HEK293 (cell line): ENCODE measurements around the gene CDH5.

Source experiments
- CTCF ChIA-PET: fragments of 350-600 bp; formaldehyde crosslinking; extraction: SDS; loops from one replicate; lab custom pipeline; 2021; ENCODE audit warnings: antibody characterized with exemption; lab: Yijun Ruan, JAX
- POLR2A ChIA-PET: fragments of 300-600 bp; formaldehyde crosslinking; extraction: SDS; loops from one replicate; lab custom pipeline; 2020; ENCODE audit warnings: antibody characterized with exemption, inconsistent platforms; lab: Yijun Ruan, JAX
- H3K27ac ChIP-seq: fragments of 200-500 bp; sonication (Bioruptor generic); 2 replicates; pipeline ENCODE4 v1.5.1; 2014; ENCODE audit warnings: low read depth, low read length, control low read depth, inconsistent platforms; ENCODE audit errors: extremely low read depth
- H3K36me3 ChIP-seq, 2 experiments: fragments of 200-500 bp in 1 of 2; sonication (Bioruptor generic) in 1 of 2; 1 replicate in 1 of 2; 2 replicates in 1 of 2; pipeline ENCODE4 v1.5.1; 2014 to 2017; ENCODE audit warnings: inconsistent platforms in 2 of 2, low read length in 2 of 2; ENCODE audit not compliant: control insufficient read depth in 2 of 2, insufficient read depth in 1 of 2
- H3K4me1 ChIP-seq: fragments of 200-500 bp; sonication (Bioruptor generic); 2 replicates; pipeline ENCODE4 v1.5.1; 2014; ENCODE audit warnings: mild to moderate bottlenecking, low read length, inconsistent platforms; ENCODE audit not compliant: control insufficient read depth, insufficient read depth
- H3K4me3 ChIP-seq: 2 replicates; pipeline ENCODE4 v1.5.1; 2011; ENCODE audit warnings: low read depth, mild to moderate bottlenecking, control low read depth, low read length, moderate library complexity
- H3K9me3 ChIP-seq: fragments of 200-500 bp; sonication (Bioruptor generic); 2 replicates; pipeline ENCODE4 v1.5.1; 2014; ENCODE audit warnings: low read depth, low read length, inconsistent platforms; ENCODE audit not compliant: control insufficient read depth, insufficient read depth
- ATF2 ChIP-seq: fragments of 450-650 bp; formaldehyde crosslinking; IDR thresholded peaks from 2 replicates; pipeline ENCODE4 v1.5.1; 2016; ENCODE audit warnings: missing biosample characterization, missing genetic modification characterization, low read depth
- GLIS1 ChIP-seq: fragments of 450-650 bp; formaldehyde crosslinking; IDR thresholded peaks from 2 replicates; pipeline ENCODE4 v1.5.1; 2016; ENCODE audit warnings: missing biosample characterization, missing genetic modification characterization
- HOXD13 ChIP-seq: sonication (generic); formaldehyde crosslinking; IDR thresholded peaks from 2 replicates; pipeline ENCODE4 v1.8.0; 2022; ENCODE audit warnings: missing genetic modification reagents, borderline replicate concordance
- KLF8 ChIP-seq: fragments of 450-650 bp; formaldehyde crosslinking; IDR thresholded peaks from 2 replicates; pipeline ENCODE4 v1.5.1; 2016; ENCODE audit warnings: missing biosample characterization, missing genetic modification characterization
- OVOL3 ChIP-seq: fragments of 450-650 bp; formaldehyde crosslinking; IDR thresholded peaks from 2 replicates; pipeline ENCODE4 v1.5.1; 2016; ENCODE audit warnings: missing biosample characterization, missing genetic modification characterization
- PRDM10 ChIP-seq: fragments of 450-650 bp; formaldehyde crosslinking; IDR thresholded peaks from 2 replicates; pipeline ENCODE4 v1.5.1; 2016; ENCODE audit warnings: missing biosample characterization, missing genetic modification characterization
- SP2 ChIP-seq: fragments of 450-650 bp; formaldehyde crosslinking; IDR thresholded peaks from 2 replicates; pipeline ENCODE4 v1.5.1; 2016; ENCODE audit warnings: missing biosample characterization, missing genetic modification characterization
- ZBTB11 ChIP-seq: fragments of 450-650 bp; formaldehyde crosslinking; conservative IDR thresholded peaks from 2 replicates; pipeline ENCODE4 v1.5.1; 2016; ENCODE audit warnings: low read depth, missing biosample characterization, missing genetic modification characterization
- ZBTB44 ChIP-seq: fragments of 450-650 bp; IDR thresholded peaks from 2 replicates; pipeline ENCODE4 v1.5.1; 2018; ENCODE audit warnings: missing biosample characterization, mild to moderate bottlenecking, missing genetic modification characterization
- ZNF248 ChIP-seq: fragments of 450-650 bp; formaldehyde crosslinking; IDR thresholded peaks from 2 replicates; pipeline ENCODE4 v1.5.1; 2017; ENCODE audit warnings: missing biosample characterization, missing genetic modification characterization
- ZNF350 ChIP-seq: fragments of 450-650 bp; formaldehyde crosslinking; IDR thresholded peaks from 2 replicates; pipeline ENCODE4 v1.5.0; 2017; ENCODE audit warnings: missing biosample characterization, mild to moderate bottlenecking, missing genetic modification characterization
- ZNF426 ChIP-seq: fragments of 450-650 bp; formaldehyde crosslinking; IDR thresholded peaks from 2 replicates; pipeline ENCODE4 v1.5.1; 2017; ENCODE audit warnings: missing biosample characterization, missing genetic modification characterization, mild to moderate bottlenecking, inconsistent platforms, moderate library complexity
- ZNF501 ChIP-seq: fragments of 450-650 bp; formaldehyde crosslinking; IDR thresholded peaks from 2 replicates; pipeline ENCODE4 v1.5.1; 2016; ENCODE audit warnings: missing biosample characterization, missing genetic modification characterization
- ZNF558 ChIP-seq: fragments of 450-650 bp; formaldehyde crosslinking; IDR thresholded peaks from 2 replicates; pipeline ENCODE4 v1.5.1; 2016; ENCODE audit warnings: missing biosample characterization, missing genetic modification characterization
- ZNF776 ChIP-seq: fragments of 450-650 bp; formaldehyde crosslinking; IDR thresholded peaks from 2 replicates; pipeline ENCODE4 v1.5.0; 2017; ENCODE audit warnings: missing biosample characterization, missing genetic modification characterization, borderline replicate concordance

Gene CDH5

GRCh38 chr16:66408163-66409048 is 41.9 kb downstream of the CDH5 start:
- TF ChIP-seq ZNF248 (tag by site-specific recombination) (no peak), ZBTB11 (peak; percentile 87), KLF8 (tag by site-specific recombination) (no peak), HOXD13 (no peak), ZNF426 (no peak), GLIS1 (tag by site-specific recombination) (peak; percentile 38; the same call in 1 of the 2 replicates), ATF2 (tag by site-specific recombination) (no peak), OVOL3 (no peak)
- TF ChIP-seq, all 188 proteins: peak for 2
- Histone ChIP-seq H3K27ac (no peak overlapping the region), H3K4me3 (no peak overlapping the region), H3K4me1 (no peaks in the 10 kb centered on the region; the same call in 1 of the 2 replicates), H3K9me3 (no peaks in the 10 kb centered on the region), H3K36me3 (no peaks in the 10 kb centered on the region)
- POLR2A ChIA-PET = interaction anchor here (0.9 kb wide), 1 partner anchor 69 kb away, joined by 3 read pairs; no protein-coding TSS in a partner anchor
- CTCF ChIA-PET = interaction anchor here (0.6 to 4.5 kb wide), 7 partner anchors 9 to 460 kb away, joined by 3 to 55 read pairs (median 4); no protein-coding TSS in a partner anchor

GRCh38 chr16:66409156-66409555 is 42.7 kb downstream of the CDH5 start:
- Histone ChIP-seq H3K36me3 (no peaks in the 10 kb centered on the region), H3K4me3 (no peak overlapping the region), H3K4me1 (no peaks in the 10 kb centered on the region; the same call in 1 of the 2 replicates), H3K27ac (no peak overlapping the region), H3K9me3 (no peaks in the 10 kb centered on the region)
- no peak for TF ChIP-seq ZNF501 (tag by site-specific recombination)
- no peak for TF ChIP-seq PRDM10 (tag by site-specific recombination)
- no peak for TF ChIP-seq SP2 (tag by site-specific recombination)
- no peak for TF ChIP-seq ZNF558 (tag by site-specific recombination)
- TF ChIP-seq ZNF350 = no peak
- TF ChIP-seq ZBTB44 (tag by site-specific recombination) = no peak
- no peak for TF ChIP-seq ZNF776 (tag by site-specific recombination)
- CTCF ChIA-PET = interaction anchor here (0.9 to 4.5 kb wide), 4 partner anchors 10 to 459 kb away, joined by 3 to 27 read pairs (median 4); no protein-coding TSS in a partner anchor
- POLR2A ChIA-PET = interaction anchor here (0.9 kb wide), 1 partner anchor 68 kb away, joined by 3 read pairs; no protein-coding TSS in a partner anchor
